K562 (cell line): ENCODE results near the gene GXYLT2. TPM values are rescaled to one million over a fixed set of nuclear protein-coding genes. Genes with fewer than 3 reads are reported as not detected.
A peak's percentile ranks its signal among the peaks of the same experiment; 100 is the strongest.

Experiments used
- ATAC-seq: fragments of 200-7000 bp; cut with Tn5 transposase; 3 replicates; pipeline ENCODE4 v1.9.1; 2020; ENCODE audit warnings: moderate library complexity
- BruUV-seq: library from RNA; stranded (reverse); fragments of 400-500 nt; replicated peaks from 2 replicates; lab custom pipeline; 2021; lab: Mats Ljungman, UMichigan
- CTCF ChIA-PET: fragments of 300-600 bp; formaldehyde crosslinking; extraction: SDS; loops from one replicate; lab custom pipeline; 2021; ENCODE audit warnings: low intra/inter-chr PET ratio; lab: Yijun Ruan, JAX
- POLR2A ChIA-PET: fragments of 300-600, 350-650 bp; sonication (Branson Sonifier 250); formaldehyde crosslinking; extraction: SDS; loops from one replicate; lab custom pipeline; 2021; ENCODE audit warnings: antibody characterized with exemption, inconsistent platforms; lab: Yijun Ruan, JAX
- DNase-seq, 4 experiments: peaks; one replicate each; pipeline versions ENCODE4 v3.0.0 to v3.0.0-alpha.2; 2011 to 2018; ENCODE audit warnings: low spot score in 3 of 4, mixed read lengths in 3 of 4; ENCODE audit errors: extremely low read depth in 1 of 4
- FAIRE-seq: peaks from 2 replicates; lab custom pipeline; 2011; peaks lifted over from hg19 to GRCh38; lab: Jason Lieb, UNC
- H2AFZ ChIP-seq: 2 replicates; pipeline ENCODE4 v1.6.0; 2011; ENCODE audit warnings: low read depth, low read length, control low read depth, inconsistent platforms
- H3K27ac ChIP-seq: fragments of 200-600 bp; 3 replicates; pipeline ENCODE4 v1.8.0; 2011; ENCODE audit warnings: low read depth, mild to moderate bottlenecking, control low read depth, inconsistent platforms, low read length, moderate library complexity, mixed read lengths; ENCODE audit errors: extremely low read depth
- H3K27me3 ChIP-seq, 2 experiments: fragments of 300-600 bp in 1 of 2; 2 replicates in 1 of 2; 3 replicates in 1 of 2; pipeline versions ENCODE4 v1.6.0 to v1.8.0; 2011; ENCODE audit warnings: inconsistent platforms in 2 of 2, low read length in 2 of 2, mild to moderate bottlenecking in 1 of 2, mixed read lengths in 1 of 2, moderate library complexity in 1 of 2; ENCODE audit not compliant: control insufficient read depth in 2 of 2, insufficient read depth in 2 of 2
- H3K36me3 ChIP-seq: fragments of 300-600 bp; 3 replicates; pipeline ENCODE4 v1.8.0; 2011; ENCODE audit warnings: mild to moderate bottlenecking, low read length, inconsistent platforms; ENCODE audit not compliant: control insufficient read depth, insufficient read depth
- H3K4me1 ChIP-seq, 2 experiments: fragments of 200-600 bp in 1 of 2; replicated peaks in 1 of 2; 2 replicates in 1 of 2; 3 replicates in 1 of 2; pipeline versions ENCODE4 v1.5.1 to v1.8.0; 2011; ENCODE audit warnings: inconsistent platforms in 2 of 2, low read length in 2 of 2, mild to moderate bottlenecking in 1 of 2, mixed read lengths in 1 of 2, moderate library complexity in 1 of 2; ENCODE audit not compliant: control insufficient read depth in 2 of 2, insufficient read depth in 2 of 2
- H3K4me2 ChIP-seq: 2 replicates; pipeline ENCODE4 v1.6.1; 2011; ENCODE audit warnings: low read length, control low read depth, inconsistent platforms, mixed read lengths; ENCODE audit not compliant: insufficient read depth
- H3K4me3 ChIP-seq: fragments of 200-600 bp; sonication (generic), shearing (Covaris generic); 2 replicates; pipeline ENCODE4 v1.5.1; 2016; ENCODE audit warnings: control low read depth, inconsistent platforms
- H3K79me2 ChIP-seq: fragments of 200-600 bp; 3 replicates; pipeline ENCODE4 v1.8.0; 2011; ENCODE audit warnings: low read length, inconsistent platforms; ENCODE audit not compliant: control insufficient read depth, insufficient read depth
- H3K9ac ChIP-seq, 2 experiments: 2 replicates each; pipeline versions ENCODE4 v1.6.0 to v1.6.1; 2011; ENCODE audit warnings: low read depth in 2 of 2, low read length in 2 of 2, control low read depth in 1 of 2, inconsistent platforms in 1 of 2, mild to moderate bottlenecking in 1 of 2, mixed read lengths in 1 of 2; ENCODE audit not compliant: insufficient read depth in 1 of 2
- H3K9me1 ChIP-seq: one replicate; pipeline ENCODE4 v1.6.0; 2011; ENCODE audit warnings: inconsistent platforms, mild to moderate bottlenecking, low read length, moderate library complexity; ENCODE audit not compliant: control insufficient read depth, insufficient read depth
- H3K9me3 ChIP-seq: replicated peaks from 2 replicates; pipeline ENCODE4 v1.5.1; 2011; ENCODE audit warnings: low read depth, low read length, inconsistent platforms; ENCODE audit not compliant: control insufficient read depth, insufficient read depth
- H4K20me1 ChIP-seq: replicated peaks from 2 replicates; pipeline ENCODE4 v1.6.1; 2011; ENCODE audit warnings: low read length, inconsistent platforms, mixed read lengths; ENCODE audit not compliant: control insufficient read depth, insufficient read depth
- FUS ChIP-seq: fragments of 200-400 bp; formaldehyde crosslinking; optimal IDR thresholded peaks from 2 replicates; pipeline ENCODE3; 2017; ENCODE audit warnings: low read depth, low read length
- ILF3 ChIP-seq: fragments of 450-650 bp; IDR thresholded peaks from 2 replicates; pipeline ENCODE4 v1.6.1; 2018; ENCODE audit warnings: antibody characterized with exemption, mild to moderate bottlenecking, moderate library complexity, borderline replicate concordance
- NFIC ChIP-seq: fragments of 450-650 bp; IDR thresholded peaks from 2 replicates; pipeline ENCODE4 v1.6.1; 2017; ENCODE audit warnings: mild to moderate bottlenecking, inconsistent platforms
- NFRKB ChIP-seq: fragments of 450-650 bp; IDR thresholded peaks from 2 replicates; pipeline ENCODE4 v1.6.1; 2016; ENCODE audit warnings: low read depth
- SMAD3 ChIP-seq: fragments of 450-650 bp; formaldehyde crosslinking; conservative IDR thresholded peaks from 2 replicates; pipeline ENCODE4 v1.4.0; 2020; ENCODE audit warnings: mild to moderate bottlenecking
- SPI1 ChIP-seq: IDR thresholded peaks from 2 replicates; pipeline ENCODE4 v1.6.1; 2011; ENCODE audit warnings: low read depth, low read length, control low read depth, borderline replicate concordance
- TAF1 ChIP-seq: IDR thresholded peaks from 2 replicates; pipeline ENCODE4 v1.6.1; 2011; ENCODE audit warnings: mild to moderate bottlenecking, low read length, moderate library complexity; ENCODE audit not compliant: insufficient read depth, control insufficient read depth, severe bottlenecking; ENCODE audit errors: extremely low read depth
- TEAD4 ChIP-seq, 2 experiments: sonication (generic) in 1 of 2; formaldehyde crosslinking in 1 of 2; IDR thresholded peaks; 2 replicates each; pipeline versions ENCODE4 v1.6.1 to v1.8.0; 2012 to 2022; ENCODE audit warnings: borderline replicate concordance in 1 of 2, inconsistent platforms in 1 of 2, low read length in 1 of 2, mild to moderate bottlenecking in 1 of 2, missing genetic modification reagents in 1 of 2
- ZBTB1 ChIP-seq: sonication (generic); formaldehyde crosslinking; IDR thresholded peaks from 2 replicates; pipeline ENCODE4 v1.8.1; 2023; ENCODE audit warnings: missing genetic modification reagents, low read depth, mild to moderate bottlenecking, borderline replicate concordance
- ZNF41 ChIP-seq: fragments of 250-450 bp; sonication (Bioruptor Pico); conservative IDR thresholded peaks from 2 replicates; pipeline ENCODE4 v1.4.0; 2020; ENCODE audit warnings: mild to moderate bottlenecking
- ZNF717 ChIP-seq: fragments of 250-450 bp; sonication (Bioruptor Pico); IDR thresholded peaks from 2 replicates; pipeline ENCODE4 v1.5.0; 2021
- ZNF76 ChIP-seq: fragments of 250-450 bp; sonication (Bioruptor Pico); IDR thresholded peaks from 2 replicates; pipeline ENCODE4 v1.4.0; 2020; ENCODE audit warnings: mild to moderate bottlenecking, moderate library complexity, borderline replicate concordance
- WGBS: fragments of 100-300 bp; shearing (Covaris generic); methylation state at CpG from one replicate; pipeline ENCODE4 v1.1.6; 2016; ENCODE audit warnings: low coverage, mixed read lengths; ENCODE audit not compliant: insufficient coverage; ENCODE audit errors: missing lambda C conversion rate; 5-methylcytosine and 5-hydroxymethylcytosine counted together
- in situ Hi-C: fragments of 300-500 bp; cut with MboI; formaldehyde crosslinking; loops from 4 replicates; pipeline ENCODE4 v1.15.0; 2018; ENCODE audit warnings: inconsistent platforms, mixed read lengths
- intact Hi-C: fragments of 100-400 bp; cut with micrococcal nuclease; formaldehyde crosslinking; loops from 2 replicates; pipeline ENCODE4 v1.14.2; 2022
- polyA plus RNA-seq, 8 experiments: library from polyadenylated mRNA; depleted of rRNA in 4 of 8; stranded (reverse) in 5 of 8; unstranded in 3 of 8; fragments of >200 nt; fragmentation: Nextera tagmentation in 2 of 8; fragmentation: Illumina TruSeq in 1 of 8; extraction: Ambion mirVana in 2 of 8; extraction: Trizol in 1 of 8; gene quantifications; 2 replicates each; pipeline versions ENCODE4 v1.2.1 to v1.2.3, GENCODE V29; 2011 to 2014; ENCODE audit warnings: inconsistent platforms in 1 of 8, missing spikeins in 1 of 8
- total RNA-seq, 7 experiments: library from RNA; depleted of rRNA in 6 of 7; stranded (reverse); fragments of >200 nt in 6 of 7; fragmentation: Illumina TruSeq in 2 of 7; extraction: Trizol in 2 of 7; gene quantifications; 2 replicates each; pipeline versions ENCODE4 v1.2.1 to v1.2.3, GENCODE V29; 2011 to 2021; ENCODE audit warnings: low replicate concordance in 1 of 7
- TF ChIP-seq, protein P1 (sequence below): fragments of 250-450 bp; sonication (Bioruptor Pico); IDR thresholded peaks from 2 replicates; pipeline ENCODE4 v1.8.0; 2021; ENCODE audit warnings: mild to moderate bottlenecking, moderate library complexity
- TF ChIP-seq, protein P2 (sequence below): sonication (generic); formaldehyde crosslinking; IDR thresholded peaks from 2 replicates; pipeline ENCODE4 v1.4.0; 2020; ENCODE audit warnings: mild to moderate bottlenecking, missing genetic modification reagents
- TF ChIP-seq, protein P3 (sequence below): fragments of 450-650 bp; formaldehyde crosslinking; IDR thresholded peaks from 2 replicates; pipeline ENCODE4 v1.4.0; 2020; ENCODE audit warnings: mild to moderate bottlenecking, moderate library complexity
- TF ChIP-seq, protein P4 (sequence below), 2 experiments: fragments of 450-650 bp; conservative IDR thresholded peaks; 2 replicates each; pipeline ENCODE4 v1.6.1; 2017; ENCODE audit warnings: mild to moderate bottlenecking in 2 of 2, moderate library complexity in 2 of 2

GXYLT2 gene
- total and polyA plus RNA-seq, 9 of the 15 experiments (the other 6 are each of a cell fraction or from before 2014, with no cell fraction given): 0.71 to 6.0 (median 3.3) TPM

DNA sequence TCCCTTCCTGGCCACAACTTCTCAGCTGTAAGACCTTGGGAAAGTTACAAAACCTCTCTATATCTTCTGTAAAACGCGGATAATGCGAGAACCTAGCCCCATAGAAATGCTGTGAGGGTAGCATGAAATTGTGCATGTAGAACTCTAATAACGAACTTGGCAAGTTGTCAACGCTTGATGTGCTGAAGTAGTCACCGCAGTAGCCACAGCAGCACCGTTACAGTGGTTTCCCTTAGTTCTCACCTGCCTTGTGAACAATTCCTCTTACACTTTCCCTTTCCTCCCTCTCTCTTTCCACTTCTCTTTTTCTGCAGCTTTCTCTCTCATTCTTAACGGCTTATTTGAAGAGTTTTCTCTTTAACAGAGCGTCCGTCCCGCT lies 39.2 kb upstream of the GXYLT2 start:
- 0% methylated on average over 11 of the region's 11 CpGs for WGBS
- TF ChIP-seq ZNF76 (CRISPR knock-in tag) (no peak), NFIC (peak; percentile 69), ZNF717 (CRISPR knock-in tag) (no peak), ZBTB1 (CRISPR knock-in tag) (0 out of 2 replicates have a peak, but pooled peaks have one; percentile 68), SPI1 (0 out of 2 replicates have a peak, but pooled peaks have one; percentile 6), FUS (no peak), NFRKB (no peak), ZNF41 (no peak), TAF1 (no peak), ILF3 (no peak), SMAD3 (no peak), TEAD4 (IDR thresholded peaks at IDR 0.05; ENCODE audit: low read length) (no peak), TEAD4 (CRISPR knock-in tag; IDR thresholded peaks at IDR 0.05; ENCODE audit: borderline replicate concordance) (no peak)
- TF ChIP-seq, protein P1, sequence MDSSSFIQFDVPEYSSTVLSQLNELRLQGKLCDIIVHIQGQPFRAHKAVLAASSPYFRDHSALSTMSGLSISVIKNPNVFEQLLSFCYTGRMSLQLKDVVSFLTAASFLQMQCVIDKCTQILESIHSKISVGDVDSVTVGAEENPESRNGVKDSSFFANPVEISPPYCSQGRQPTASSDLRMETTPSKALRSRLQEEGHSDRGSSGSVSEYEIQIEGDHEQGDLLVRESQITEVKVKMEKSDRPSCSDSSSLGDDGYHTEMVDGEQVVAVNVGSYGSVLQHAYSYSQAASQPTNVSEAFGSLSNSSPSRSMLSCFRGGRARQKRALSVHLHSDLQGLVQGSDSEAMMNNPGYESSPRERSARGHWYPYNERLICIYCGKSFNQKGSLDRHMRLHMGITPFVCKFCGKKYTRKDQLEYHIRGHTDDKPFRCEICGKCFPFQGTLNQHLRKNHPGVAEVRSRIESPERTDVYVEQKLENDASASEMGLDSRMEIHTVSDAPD: no peak
- TF ChIP-seq, protein P2, sequence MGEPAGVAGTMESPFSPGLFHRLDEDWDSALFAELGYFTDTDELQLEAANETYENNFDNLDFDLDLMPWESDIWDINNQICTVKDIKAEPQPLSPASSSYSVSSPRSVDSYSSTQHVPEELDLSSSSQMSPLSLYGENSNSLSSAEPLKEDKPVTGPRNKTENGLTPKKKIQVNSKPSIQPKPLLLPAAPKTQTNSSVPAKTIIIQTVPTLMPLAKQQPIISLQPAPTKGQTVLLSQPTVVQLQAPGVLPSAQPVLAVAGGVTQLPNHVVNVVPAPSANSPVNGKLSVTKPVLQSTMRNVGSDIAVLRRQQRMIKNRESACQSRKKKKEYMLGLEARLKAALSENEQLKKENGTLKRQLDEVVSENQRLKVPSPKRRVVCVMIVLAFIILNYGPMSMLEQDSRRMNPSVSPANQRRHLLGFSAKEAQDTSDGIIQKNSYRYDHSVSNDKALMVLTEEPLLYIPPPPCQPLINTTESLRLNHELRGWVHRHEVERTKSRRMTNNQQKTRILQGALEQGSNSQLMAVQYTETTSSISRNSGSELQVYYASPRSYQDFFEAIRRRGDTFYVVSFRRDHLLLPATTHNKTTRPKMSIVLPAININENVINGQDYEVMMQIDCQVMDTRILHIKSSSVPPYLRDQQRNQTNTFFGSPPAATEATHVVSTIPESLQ: no peak
- TF ChIP-seq, protein P3, sequence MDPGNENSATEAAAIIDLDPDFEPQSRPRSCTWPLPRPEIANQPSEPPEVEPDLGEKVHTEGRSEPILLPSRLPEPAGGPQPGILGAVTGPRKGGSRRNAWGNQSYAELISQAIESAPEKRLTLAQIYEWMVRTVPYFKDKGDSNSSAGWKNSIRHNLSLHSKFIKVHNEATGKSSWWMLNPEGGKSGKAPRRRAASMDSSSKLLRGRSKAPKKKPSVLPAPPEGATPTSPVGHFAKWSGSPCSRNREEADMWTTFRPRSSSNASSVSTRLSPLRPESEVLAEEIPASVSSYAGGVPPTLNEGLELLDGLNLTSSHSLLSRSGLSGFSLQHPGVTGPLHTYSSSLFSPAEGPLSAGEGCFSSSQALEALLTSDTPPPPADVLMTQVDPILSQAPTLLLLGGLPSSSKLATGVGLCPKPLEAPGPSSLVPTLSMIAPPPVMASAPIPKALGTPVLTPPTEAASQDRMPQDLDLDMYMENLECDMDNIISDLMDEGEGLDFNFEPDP (CRISPR knock-in tag): no peak
- TF ChIP-seq, protein P4, sequence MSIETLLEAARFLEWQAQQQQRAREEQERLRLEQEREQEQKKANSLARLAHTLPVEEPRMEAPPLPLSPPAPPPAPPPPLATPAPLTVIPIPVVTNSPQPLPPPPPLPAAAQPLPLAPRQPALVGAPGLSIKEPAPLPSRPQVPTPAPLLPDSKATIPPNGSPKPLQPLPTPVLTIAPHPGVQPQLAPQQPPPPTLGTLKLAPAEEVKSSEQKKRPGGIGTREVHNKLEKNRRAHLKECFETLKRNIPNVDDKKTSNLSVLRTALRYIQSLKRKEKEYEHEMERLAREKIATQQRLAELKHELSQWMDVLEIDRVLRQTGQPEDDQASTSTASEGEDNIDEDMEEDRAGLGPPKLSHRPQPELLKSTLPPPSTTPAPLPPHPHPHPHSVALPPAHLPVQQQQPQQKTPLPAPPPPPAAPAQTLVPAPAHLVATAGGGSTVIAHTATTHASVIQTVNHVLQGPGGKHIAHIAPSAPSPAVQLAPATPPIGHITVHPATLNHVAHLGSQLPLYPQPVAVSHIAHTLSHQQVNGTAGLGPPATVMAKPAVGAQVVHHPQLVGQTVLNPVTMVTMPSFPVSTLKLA (conservative IDR thresholded peaks at IDR 0.05): peak in 1 of 2 experiments; percentile 2; a peak in 1 of 4 replicates

More for the DNA sequence above, 39.2 kb upstream of the GXYLT2 start:
- intact Hi-C loops: loop anchor here (5.0 to 10.0 kb wide), 2 partner anchors 39 to 226 kb away; partner anchors contain the start of gene GXYLT2
- H3K9me3 ChIP-seq: no peaks in the 10 kb centered on the region
- H4K20me1 ChIP-seq: peaks cover 5% of the 10 kb centered on the region; the same call in 1 of the 2 replicates
- no peak for FAIRE-seq
- POLR2A ChIA-PET: no interaction called here
- H3K27ac ChIP-seq: no peak overlapping the region
- H3K27me3 ChIP-seq: no peaks in the 10 kb centered on the region
- CTCF ChIA-PET: no interaction called here
- in situ Hi-C loops: no loop called here
- peak overlapping the region; percentile 94 for H2AFZ ChIP-seq
- H3K4me1 ChIP-seq: peaks cover 6 to 16% of the 10 kb centered on the region in 2 experiments; a peak in 4 of 5 replicates
- peak; percentile 50 for ATAC-seq
- BruUV-seq: no TSS peak
- peak overlapping the region; percentile 94 for H3K4me2 ChIP-seq
- H3K9ac ChIP-seq: peak overlapping the region; percentile 35 to 95; a peak in 2 of 4 replicates
- peak overlapping the region; percentile 76 for H3K4me3 ChIP-seq
- H3K79me2 ChIP-seq: peaks cover 34% of the 10 kb centered on the region
- no peaks in the 10 kb centered on the region for H3K9me1 ChIP-seq
- peak in 1 of 4 experiments; percentile 11 for DNase-seq
- no peaks in the 10 kb centered on the region for H3K36me3 ChIP-seq
